Parathyroid adenoma (tissue), 2 donors: Measurements from ENCODE around the gene TNFAIP8.

ENCODE experiments used
- H2AFZ ChIP-seq: fragments of 300-600 bp; sonication (generic); one replicate; pipeline ENCODE4 v1.7.0; 2017; ENCODE audit warnings: antibody characterized with exemption, mild to moderate bottlenecking
- H3K27ac ChIP-seq: fragments of 300-600 bp; sonication (generic); one replicate; pipeline ENCODE4 v1.7.0; 2017
- H3K27me3 ChIP-seq: fragments of 300-600 bp; sonication (generic); one replicate; pipeline ENCODE4 v1.7.0; 2017; ENCODE audit warnings: low read length; ENCODE audit not compliant: control insufficient read depth, insufficient read depth
- H3K36me3 ChIP-seq: fragments of 300-600 bp; sonication (generic); one replicate; pipeline ENCODE4 v1.7.0; 2017; ENCODE audit warnings: low read length; ENCODE audit not compliant: control insufficient read depth, insufficient read depth
- H3K4me1 ChIP-seq: fragments of 300-600 bp; sonication (generic); one replicate; pipeline ENCODE4 v1.7.0; 2017; ENCODE audit warnings: control low read depth
- H3K4me2 ChIP-seq: fragments of 300-600 bp; sonication (generic); one replicate; pipeline ENCODE4 v1.7.0; 2017; ENCODE audit warnings: low read length
- H3K4me3 ChIP-seq: fragments of 300-600 bp; sonication (generic); one replicate; pipeline ENCODE4 v1.7.0; 2017; ENCODE audit warnings: low read depth, low read length
- H3K79me2 ChIP-seq: fragments of 300-600 bp; sonication (generic); one replicate; pipeline ENCODE4 v1.7.0; 2017; ENCODE audit warnings: control low read depth
- H3K9ac ChIP-seq: fragments of 300-600 bp; sonication (generic); one replicate; pipeline ENCODE4 v1.7.0; 2017; ENCODE audit warnings: mild to moderate bottlenecking
- H3K9me3 ChIP-seq: fragments of 300-600 bp; sonication (generic); one replicate; pipeline ENCODE4 v1.7.0; 2017; ENCODE audit warnings: low read length; ENCODE audit not compliant: control insufficient read depth
- CTCF ChIP-seq: fragments of 300-600 bp; sonication (generic); IDR thresholded peaks from one replicate; pipeline ENCODE4 v1.7.0; 2017; ENCODE audit warnings: antibody characterized with exemption, mild to moderate bottlenecking
- donor health status: primary hyperparathyroidism.

The TNFAIP8 gene

GRCh38 chr5:119333421-119333851, 22.4 kb upstream of the TNFAIP8 start:
- H3K4me1 ChIP-seq = peaks cover 7% of the 10 kb centered on the region
- H3K27ac ChIP-seq = no peak overlapping the region
- no peaks in the 10 kb centered on the region for H3K79me2 ChIP-seq
- H3K4me2 ChIP-seq = no peak overlapping the region
- H3K36me3 ChIP-seq = no peaks in the 10 kb centered on the region
- H3K4me3 ChIP-seq = no peak overlapping the region
- no peaks in the 10 kb centered on the region for H3K27me3 ChIP-seq
- H3K9me3 ChIP-seq = no peaks in the 10 kb centered on the region
- no peak overlapping the region for H2AFZ ChIP-seq
- no peak for TF ChIP-seq CTCF
- H3K9ac ChIP-seq = no peak overlapping the region

GRCh38 chr5:119335261-119335677, 20.6 kb upstream of the TNFAIP8 start:
- H3K9ac ChIP-seq = no peak overlapping the region
- no peak for TF ChIP-seq CTCF
- H3K4me3 ChIP-seq = no peak overlapping the region
- no peak overlapping the region for H2AFZ ChIP-seq
- no peaks in the 10 kb centered on the region for H3K36me3 ChIP-seq
- H3K27ac ChIP-seq = no peak overlapping the region
- H3K27me3 ChIP-seq = no peaks in the 10 kb centered on the region
- H3K9me3 ChIP-seq = no peaks in the 10 kb centered on the region
- no peak overlapping the region for H3K4me2 ChIP-seq
- no peaks in the 10 kb centered on the region for H3K79me2 ChIP-seq
- no peaks in the 10 kb centered on the region for H3K4me1 ChIP-seq

- H3K9me3 ChIP-seq = no peaks in the 10 kb centered on the region
- H2AFZ ChIP-seq = no peak overlapping the region
- no peak overlapping the region for H3K4me2 ChIP-seq
- H3K9ac ChIP-seq = no peak overlapping the region
- no peaks in the 10 kb centered on the region for H3K36me3 ChIP-seq
- no peak for TF ChIP-seq CTCF
- no peak overlapping the region for H3K4me3 ChIP-seq
- no peaks in the 10 kb centered on the region for H3K27me3 ChIP-seq
- no peaks in the 10 kb centered on the region for H3K4me1 ChIP-seq
- no peak overlapping the region for H3K27ac ChIP-seq
- H3K79me2 ChIP-seq = no peaks in the 10 kb centered on the region
These were observed 19.6 kb upstream of the TNFAIP8 start for GRCh38 chr5:119336262-119336661.

GRCh38 chr5:119336845-119337580, 18.8 kb upstream of the TNFAIP8 start:
- H3K27me3 ChIP-seq = no peaks in the 10 kb centered on the region
- no peaks in the 10 kb centered on the region for H3K4me1 ChIP-seq
- H3K9ac ChIP-seq = no peak overlapping the region
- H2AFZ ChIP-seq = no peak overlapping the region
- no peak overlapping the region for H3K4me3 ChIP-seq
- no peaks in the 10 kb centered on the region for H3K79me2 ChIP-seq
- TF ChIP-seq CTCF = no peak
- H3K27ac ChIP-seq = no peak overlapping the region
- no peaks in the 10 kb centered on the region for H3K36me3 ChIP-seq
- no peaks in the 10 kb centered on the region for H3K9me3 ChIP-seq
- no peak overlapping the region for H3K4me2 ChIP-seq
